A549 (cell line): ENCODE data around the gene ZBED3. TPM values are rescaled to one million over a fixed set of nuclear protein-coding genes. Genes with fewer than 3 reads are reported as not detected.

Source experiments
- ATAC-seq, 2 experiments: fragments of 200-7000 bp in 1 of 2; fragments of >200 bp in 1 of 2; cut with Nextera tagmentation in 1 of 2; cut with Tn5 transposase in 1 of 2; 3 replicates each; pipeline versions ENCODE4 v1.8.0 to v1.9.1; 2018 to 2020; ENCODE audit warnings: mild to moderate bottlenecking in 1 of 2, moderate library complexity in 1 of 2
- CTCF ChIA-PET: fragments of 300-600 bp; sonication (Branson Sonifier 250); formaldehyde crosslinking; extraction: SDS; loops from one replicate; lab custom pipeline; 2021; ENCODE audit warnings: antibody characterized with exemption, inconsistent platforms; lab: Yijun Ruan, JAX
- POLR2A ChIA-PET: fragments of 350-600 bp; formaldehyde crosslinking; extraction: SDS; loops from one replicate; lab custom pipeline; 2021; ENCODE audit warnings: antibody characterized with exemption, inconsistent platforms; lab: Yijun Ruan, JAX
- DNase-seq, 2 experiments: peaks; one replicate each; pipeline versions ENCODE4 v3.0.0 to v3.0.0-alpha.2; 2011 to 2016; ENCODE audit warnings: low read depth in 1 of 2, low spot score in 1 of 2
- FAIRE-seq: peaks from 2 replicates; lab custom pipeline; 2011; peaks lifted over from hg19 to GRCh38; lab: Jason Lieb, UNC
- H3K27ac ChIP-seq, 2 experiments: fragments of >200 bp; sonication (Bioruptor Twin); formaldehyde crosslinking; 3 replicates each; pipeline ENCODE4 v1.5.1; 2016 to 2017
- H3K4me1 ChIP-seq: fragments of >200 bp; sonication (Bioruptor Twin); formaldehyde crosslinking; 3 replicates; pipeline ENCODE4 v1.6.1; 2016
- H3K4me2 ChIP-seq: fragments of >200 bp; sonication (Bioruptor Twin); formaldehyde crosslinking; 3 replicates; pipeline ENCODE4 v1.6.1; 2016
- H3K4me3 ChIP-seq: fragments of >200 bp; sonication (Bioruptor Twin); formaldehyde crosslinking; 3 replicates; pipeline ENCODE4 v1.5.1; 2016
- H3K9me3 ChIP-seq: fragments of >200 bp; sonication (Bioruptor Twin); formaldehyde crosslinking; 3 replicates; pipeline ENCODE4 v1.6.1; 2016
- BCL3 ChIP-seq: fragments of >200 bp; sonication (Bioruptor Twin); formaldehyde crosslinking; IDR thresholded peaks from 3 replicates; pipeline ENCODE4 v1.6.1; 2016
- CHD4 ChIP-seq: fragments of 200-600 bp; sonication (generic); IDR thresholded peaks from 2 replicates; pipeline ENCODE4 v1.6.1; 2016; ENCODE audit warnings: antibody characterized with exemption, mild to moderate bottlenecking, borderline replicate concordance
- E2F6 ChIP-seq: IDR thresholded peaks from 2 replicates; pipeline ENCODE4 v1.6.1; 2012; ENCODE audit warnings: low read depth, borderline replicate concordance
- EHF ChIP-seq: fragments of 250-450 bp; sonication (Bioruptor Pico); IDR thresholded peaks from 2 replicates; pipeline ENCODE4 v1.5.0; 2020; ENCODE audit warnings: mild to moderate bottlenecking
- EHMT2 ChIP-seq: fragments of 200-600 bp; sonication (generic); IDR thresholded peaks from 2 replicates; pipeline ENCODE4 v1.6.1; 2016; ENCODE audit warnings: antibody characterized with exemption, low read depth, mild to moderate bottlenecking, moderate library complexity
- ELK1 ChIP-seq: fragments of 150-350 bp; IDR thresholded peaks from 2 replicates; pipeline ENCODE4 v1.6.1; 2014; ENCODE audit warnings: low read depth, mild to moderate bottlenecking, low read length
- FOSB ChIP-seq: fragments of 250-450 bp; sonication (Bioruptor Pico); IDR thresholded peaks from 2 replicates; pipeline ENCODE4 v1.5.0; 2020; ENCODE audit warnings: mild to moderate bottlenecking, moderate library complexity
- FOSL2 ChIP-seq, 2 experiments: fragments of 450-650 bp in 1 of 2; fragments of >200 bp in 1 of 2; sonication (Bioruptor Twin) in 1 of 2; formaldehyde crosslinking; IDR thresholded peaks; 2 replicates each; pipeline versions ENCODE4 v1.5.0 to v1.6.1; 2016 to 2020; ENCODE audit warnings: mild to moderate bottlenecking in 1 of 2, moderate library complexity in 1 of 2
- HES2 ChIP-seq: fragments of >200 bp; sonication (Bioruptor Twin); formaldehyde crosslinking; IDR thresholded peaks from 2 replicates; pipeline ENCODE4 v1.6.1; 2016
- HOXA7 ChIP-seq: fragments of 250-450 bp; sonication (Bioruptor Pico); IDR thresholded peaks from 2 replicates; pipeline ENCODE4 v1.5.0; 2020; ENCODE audit warnings: mild to moderate bottlenecking, moderate library complexity
- HOXB13 ChIP-seq: fragments of 250-450 bp; sonication (Bioruptor Pico); IDR thresholded peaks from 2 replicates; pipeline ENCODE4 v1.5.0; 2020; ENCODE audit warnings: low read depth, mild to moderate bottlenecking, moderate library complexity
- HOXB5 ChIP-seq: fragments of 250-450 bp; sonication (Bioruptor Pico); IDR thresholded peaks from 2 replicates; pipeline ENCODE4 v1.5.0; 2020; ENCODE audit warnings: mild to moderate bottlenecking, moderate library complexity
- JUNB ChIP-seq: fragments of >200 bp; sonication (Bioruptor Twin); formaldehyde crosslinking; IDR thresholded peaks from 2 replicates; pipeline ENCODE4 v1.6.1; 2016
- KDM1A ChIP-seq: fragments of 200-600 bp; sonication (generic); IDR thresholded peaks from 2 replicates; pipeline ENCODE4 v1.6.1; 2016; ENCODE audit warnings: low read depth, mild to moderate bottlenecking
- KDM5A ChIP-seq: fragments of 200-600 bp; sonication (generic); IDR thresholded peaks from 2 replicates; pipeline ENCODE4 v1.6.1; 2016; ENCODE audit warnings: antibody characterized with exemption, mild to moderate bottlenecking
- MAX ChIP-seq: IDR thresholded peaks from 2 replicates; pipeline ENCODE4 v1.6.1; 2012
- MYC ChIP-seq: IDR thresholded peaks from 2 replicates; pipeline ENCODE4 v1.6.1; 2012; ENCODE audit warnings: mild to moderate bottlenecking, inconsistent platforms, low read length, improper control_type of control experiment, borderline replicate concordance
- NFE2L2 ChIP-seq: fragments of 150-350 bp; conservative IDR thresholded peaks from 2 replicates; pipeline ENCODE4 v1.6.1; 2014; ENCODE audit warnings: low read length
- NPAS2 ChIP-seq: fragments of 250-450 bp; sonication (Bioruptor Pico); IDR thresholded peaks from 2 replicates; pipeline ENCODE4 v1.8.0; 2022; ENCODE audit warnings: mild to moderate bottlenecking, moderate library complexity, borderline replicate concordance
- NR3C1 ChIP-seq: fragments of >200 bp; sonication (Bioruptor Twin); formaldehyde crosslinking; IDR thresholded peaks from 3 replicates; pipeline ENCODE4 v1.6.1; 2017
- PBX3 ChIP-seq: IDR thresholded peaks from 2 replicates; pipeline ENCODE4 v1.6.1; 2012
- RAD21 ChIP-seq, 2 experiments: fragments of >200 bp in 1 of 2; sonication (Bioruptor Twin) in 1 of 2; formaldehyde crosslinking in 1 of 2; IDR thresholded peaks in 1 of 2; conservative IDR thresholded peaks in 1 of 2; 2 replicates in 1 of 2; 3 replicates in 1 of 2; pipeline ENCODE4 v1.6.1; 2012 to 2018; ENCODE audit warnings: inconsistent platforms in 1 of 2
- RARB ChIP-seq: fragments of 250-450 bp; sonication (Bioruptor Pico); IDR thresholded peaks from 2 replicates; pipeline ENCODE4 v1.8.0; 2021; ENCODE audit warnings: mild to moderate bottlenecking, moderate library complexity
- REST ChIP-seq: fragments of 200-600 bp; sonication (generic); IDR thresholded peaks from 2 replicates; pipeline ENCODE4 v1.6.1; 2016; ENCODE audit warnings: antibody characterized with exemption, mild to moderate bottlenecking, moderate library complexity
- RFX5 ChIP-seq: fragments of 450-650 bp; IDR thresholded peaks from 2 replicates; pipeline ENCODE4 v1.7.1; 2014; ENCODE audit warnings: antibody characterized with exemption, mild to moderate bottlenecking, moderate library complexity
- SMC3 ChIP-seq: fragments of >200 bp; sonication (Bioruptor Twin); formaldehyde crosslinking; IDR thresholded peaks from 3 replicates; pipeline ENCODE4 v1.6.1; 2018; ENCODE audit warnings: inconsistent platforms
- TFCP2L1 ChIP-seq: fragments of 250-450 bp; sonication (Bioruptor Pico); IDR thresholded peaks from 2 replicates; pipeline ENCODE4 v1.5.0; 2021; ENCODE audit warnings: mild to moderate bottlenecking
- TP53 ChIP-seq: fragments of 250-450 bp; sonication (Bioruptor Pico); IDR thresholded peaks from 2 replicates; pipeline ENCODE4 v1.5.0; 2021; ENCODE audit warnings: mild to moderate bottlenecking, moderate library complexity
- ZFP36 ChIP-seq: fragments of 450-650 bp; IDR thresholded peaks from 2 replicates; pipeline ENCODE4 v1.6.1; 2014; ENCODE audit warnings: borderline replicate concordance; ENCODE audit not compliant: partially characterized antibody
- ZNF302 ChIP-seq: fragments of 250-450 bp; sonication (Bioruptor Pico); IDR thresholded peaks from 2 replicates; pipeline ENCODE4 v1.9.0; 2021; ENCODE audit warnings: inconsistent platforms, mild to moderate bottlenecking, moderate library complexity
- ZSCAN20 ChIP-seq: fragments of 250-450 bp; sonication (Bioruptor Pico); IDR thresholded peaks from 2 replicates; pipeline ENCODE4 v1.8.0; 2022; ENCODE audit warnings: mild to moderate bottlenecking, moderate library complexity
- WGBS: methylation state at CpG from one replicate; pipeline ENCODE4 v1.1.6; 2017; ENCODE audit errors: missing lambda C conversion rate; 5-methylcytosine and 5-hydroxymethylcytosine counted together
- polyA plus RNA-seq, 4 experiments: library from polyadenylated mRNA; depleted of rRNA in 3 of 4; stranded (reverse); fragments of >200 nt; fragmentation: RNase III in 1 of 4; extraction: RNeasy Plus Mini Kit Qiagen cat#74134 plus additional on column Dnase treatment in 1 of 4; gene quantifications; 2 replicates in 3 of 4; 3 replicates in 1 of 4; pipeline ENCODE4 v1.2.3, GENCODE V29; 2011 to 2017

The ZBED3 gene
- polyA plus RNA-seq, 2 of the 4 experiments (the other 2 are of a cell fraction) = 4.1 to 10.5 TPM

- Histone ChIP-seq H3K9me3 (peaks cover 12% of the 10 kb centered on the region), H3K4me3 (peak within 1 kb of the TSS; percentile 82), H3K27ac (peak within 1 kb of the TSS; percentile 78 to 95), H3K4me2 (peak within 1 kb of the TSS; percentile 82), H3K4me1 (peaks cover 11% of the 10 kb centered on the region)
- 5% methylated on average over 51 of the region's 82 CpGs for WGBS
- ATAC-seq (peak; percentile 100), FAIRE-seq (peak; percentile 92), DNase-seq (peak; percentile 89 to 96)
- CTCF ChIA-PET = interaction anchor here (0.8 to 2.1 kb wide), 7 partner anchors 14 to 462 kb away, joined by 3 to 7 read pairs (median 3); partner anchors contain the start of gene WDR41
- POLR2A ChIA-PET = interaction anchor here (0.5 to 1.6 kb wide), 11 partner anchors 14 to 414 kb away, joined by 3 to 7 read pairs (median 3); partner anchors contain the start of gene F2RL1
- TF ChIP-seq KDM5A (0 out of 2 replicates have a peak, but pooled peaks have one; percentile 11), RARB (CRISPR knock-in tag) (no peak), E2F6 (peak; percentile 98), HOXB13 (CRISPR knock-in tag) (0 out of 2 replicates have a peak, but pooled peaks have one; percentile 67), PBX3 (no peak), TP53 (CRISPR knock-in tag) (no peak), JUNB (no peak), EHF (CRISPR knock-in tag) (no peak), ELK1 (no peak), EHMT2 (no peak), HES2 (no peak), ZSCAN20 (no peak), KDM1A (no peak), REST (no peak), RAD21 (conservative IDR thresholded peaks at IDR 0.05 in 1 of 2, IDR thresholded peaks at IDR 0.05 in 1 of 2) (no peak), ZFP36 (no peak), TFCP2L1 (CRISPR knock-in tag) (no peak), ZNF302 (CRISPR knock-in tag) (no peak), NPAS2 (CRISPR knock-in tag) (no peak), BCL3 (no peak; the same call in 1 of the 3 replicates), FOSB (CRISPR knock-in tag) (no peak), FOSL2 (IDR thresholded peaks at IDR 0.05) (no peak), FOSL2 (CRISPR knock-in tag; IDR thresholded peaks at IDR 0.05) (no peak), NFE2L2 (no peak), RFX5 (no peak), MYC (0 out of 2 replicates have a peak, but pooled peaks have one; percentile 56), MAX (peak; percentile 97), HOXA7 (CRISPR knock-in tag) (no peak), SMC3 (no peak), NR3C1 (no peak), HOXB5 (CRISPR knock-in tag) (no peak), CHD4 (no peak)
Observed at GRCh38 chr5:77030097-77031071, 56.7 kb downstream of the ZBED3 start, which contains the start of gene AGGF1. AGGF1 (plus strand) TSS chr5:77030404; CDS start chr5:77030767, 363 bp downstream.
